IMR-90 (cell line): ENCODE data around the gene POU3F3. TPM values are rescaled to one million over a fixed set of nuclear protein-coding genes. Genes with fewer than 3 reads are reported as not detected.

Experiments
- ATAC-seq: fragments of 200-7000 bp; cut with Tn5 transposase; 2 replicates; pipeline ENCODE4 v1.9.1; 2020; ENCODE audit warnings: low read depth, mild to moderate bottlenecking, moderate library complexity
- BruUV-seq: library from RNA; stranded (reverse); fragments of 400-500 nt; replicated peaks from 2 replicates; lab custom pipeline; 2021; lab: Mats Ljungman, UMichigan
- CTCF ChIA-PET: fragments of 300-600 bp; formaldehyde crosslinking; extraction: SDS; loops from one replicate; lab custom pipeline; 2021; ENCODE audit warnings: antibody characterized with exemption; lab: Yijun Ruan, JAX
- POLR2A ChIA-PET: fragments of 300-600 bp; sonication (Branson Sonifier 250); formaldehyde crosslinking; loops from one replicate; lab custom pipeline; 2022; ENCODE audit warnings: antibody characterized with exemption; ENCODE audit not compliant: unreplicated experiment; lab: Charles Lee
- DNase-seq: peaks from one replicate; pipeline ENCODE4 v3.0.0; 2013
- H2AFZ ChIP-seq: replicated peaks from 2 replicates; pipeline ENCODE3; 2013; ENCODE audit warnings: low read length, mild to moderate bottlenecking; ENCODE audit not compliant: poor library complexity
- H2AK5ac ChIP-seq: 2 replicates; pipeline ENCODE4 v1.6.1; 2013; ENCODE audit warnings: low read depth, low read length, inconsistent platforms
- H2AK9ac ChIP-seq: replicated peaks from 2 replicates; pipeline ENCODE3; 2013; ENCODE audit warnings: mild to moderate bottlenecking, low read depth, low read length, moderate library complexity; ENCODE audit not compliant: poor library complexity
- H2BK120ac ChIP-seq: 2 replicates; pipeline ENCODE4 v1.6.1; 2013; ENCODE audit warnings: low read depth, low read length, inconsistent platforms
- H2BK15ac ChIP-seq: 3 replicates; pipeline ENCODE4 v1.6.1; 2013; ENCODE audit warnings: low read depth, low read length, inconsistent platforms
- H2BK20ac ChIP-seq: 2 replicates; pipeline ENCODE4 v1.6.1; 2013; ENCODE audit warnings: low read depth, mild to moderate bottlenecking, inconsistent platforms, low read length, moderate library complexity
- H2BK5ac ChIP-seq: 2 replicates; pipeline ENCODE4 v1.6.1; 2013; ENCODE audit warnings: mild to moderate bottlenecking, low read depth, low read length, inconsistent platforms; ENCODE audit not compliant: poor library complexity, severe bottlenecking
- H3K14ac ChIP-seq: replicated peaks from 2 replicates; pipeline ENCODE4 v1.6.1; 2013; ENCODE audit warnings: low read depth, low read length, inconsistent platforms
- H3K18ac ChIP-seq: 2 replicates; pipeline ENCODE4 v1.6.1; 2013; ENCODE audit warnings: low read depth, low read length, control low read depth
- H3K23ac ChIP-seq: 2 replicates; pipeline ENCODE4 v1.6.1; 2013; ENCODE audit warnings: low read depth, low read length, inconsistent platforms
- H3K27ac ChIP-seq: 2 replicates; pipeline ENCODE4 v1.5.1; 2013; ENCODE audit warnings: mild to moderate bottlenecking, control low read depth, low read length; ENCODE audit not compliant: insufficient read depth
- H3K27me3 ChIP-seq: 2 replicates; pipeline ENCODE4 v1.6.1; 2013; ENCODE audit warnings: low read length; ENCODE audit not compliant: control insufficient read depth, insufficient read depth
- H3K36me3 ChIP-seq: 2 replicates; pipeline ENCODE4 v1.6.1; 2013; ENCODE audit warnings: low read length, mixed read lengths; ENCODE audit not compliant: control insufficient read depth, insufficient read depth
- H3K4ac ChIP-seq: 2 replicates; pipeline ENCODE4 v1.6.1; 2013; ENCODE audit warnings: low read depth, low read length, inconsistent platforms
- H3K4me1 ChIP-seq: 2 replicates; pipeline ENCODE4 v1.6.1; 2013; ENCODE audit warnings: low read length, mixed read lengths; ENCODE audit not compliant: control insufficient read depth, insufficient read depth
- H3K4me2 ChIP-seq: 2 replicates; pipeline ENCODE4 v1.6.1; 2013; ENCODE audit warnings: low read depth, mild to moderate bottlenecking, control low read depth, low read length, moderate library complexity
- H3K4me3 ChIP-seq: 2 replicates; pipeline ENCODE4 v1.5.1; 2013; ENCODE audit warnings: low read depth, mild to moderate bottlenecking, control low read depth, low read length, moderate library complexity; ENCODE audit not compliant: insufficient read depth
- H3K56ac ChIP-seq: 2 replicates; pipeline ENCODE4 v1.6.1; 2013; ENCODE audit warnings: low read length, inconsistent platforms; ENCODE audit not compliant: insufficient read depth; ENCODE audit errors: extremely low read depth
- H3K79me1 ChIP-seq, 2 experiments: 2 replicates each; pipeline ENCODE4 v1.6.1; 2013; ENCODE audit warnings: low read length in 2 of 2, inconsistent platforms in 1 of 2, low read depth in 1 of 2
- H3K9ac ChIP-seq: 2 replicates; pipeline ENCODE4 v1.6.1; 2013; ENCODE audit warnings: low read depth, low read length, control low read depth
- H3K9me1 ChIP-seq: 2 replicates; pipeline ENCODE4 v1.6.1; 2013; ENCODE audit warnings: low read length, inconsistent platforms; ENCODE audit not compliant: insufficient read depth
- H3K9me3 ChIP-seq: 2 replicates; pipeline ENCODE4 v1.6.1; 2013; ENCODE audit warnings: low read length; ENCODE audit not compliant: control insufficient read depth, insufficient read depth
- H4K20me1 ChIP-seq: 2 replicates; pipeline ENCODE4 v1.6.1; 2013; ENCODE audit warnings: low read length, inconsistent platforms; ENCODE audit not compliant: insufficient read depth
- H4K5ac ChIP-seq: 2 replicates; pipeline ENCODE4 v1.6.1; 2013; ENCODE audit warnings: mild to moderate bottlenecking, low read depth, low read length, control low read depth
- H4K8ac ChIP-seq, 2 experiments: 2 replicates each; pipeline ENCODE4 v1.6.1; 2013; ENCODE audit warnings: low read depth in 2 of 2, low read length in 2 of 2, control low read depth in 1 of 2, inconsistent platforms in 1 of 2
- H4K91ac ChIP-seq: 2 replicates; pipeline ENCODE4 v1.6.1; 2013; ENCODE audit warnings: low read depth, low read length, inconsistent platforms; ENCODE audit not compliant: insufficient read depth
- BHLHE40 ChIP-seq: fragments of 150-350 bp; IDR thresholded peaks from 2 replicates; pipeline ENCODE4 v1.6.1; 2016; ENCODE audit warnings: mild to moderate bottlenecking, low read depth, low read length
- CEBPB ChIP-seq: IDR thresholded peaks from 2 replicates; pipeline ENCODE4 v1.6.1; 2012; ENCODE audit warnings: low read depth, low read length, improper control_type of control experiment
- CHD1 ChIP-seq: IDR thresholded peaks from 2 replicates; pipeline ENCODE4 v1.6.1; 2012; ENCODE audit warnings: low read depth, low read length, improper control_type of control experiment
- ELK1 ChIP-seq: fragments of 150-350 bp; IDR thresholded peaks from 2 replicates; pipeline ENCODE4 v1.6.1; 2016; ENCODE audit warnings: low read depth, mild to moderate bottlenecking, low read length, moderate library complexity, borderline replicate concordance
- FOS ChIP-seq: fragments of 150-350 bp; IDR thresholded peaks from 2 replicates; pipeline ENCODE4 v1.6.1; 2016; ENCODE audit warnings: low read depth, low read length
- MAFK ChIP-seq: IDR thresholded peaks from 2 replicates; pipeline ENCODE4 v1.6.1; 2012; ENCODE audit warnings: low read depth, low read length, improper control_type of control experiment
- MAZ ChIP-seq: IDR thresholded peaks from 2 replicates; pipeline ENCODE4 v1.6.1; 2012; ENCODE audit warnings: low read depth, mild to moderate bottlenecking, low read length, improper control_type of control experiment, moderate library complexity, borderline replicate concordance
- MXI1 ChIP-seq: IDR thresholded peaks from 2 replicates; pipeline ENCODE4 v1.6.1; 2012; ENCODE audit warnings: low read depth, mild to moderate bottlenecking, low read length, moderate library complexity, borderline replicate concordance
- NFE2L2 ChIP-seq: fragments of 150-350 bp; IDR thresholded peaks from 2 replicates; pipeline ENCODE4 v1.6.1; 2016; ENCODE audit warnings: low read depth, mild to moderate bottlenecking, low read length
- POLR2A ChIP-seq: IDR thresholded peaks from 2 replicates; pipeline ENCODE4 v1.6.1; 2012; ENCODE audit warnings: mild to moderate bottlenecking, low read depth, low read length
- RAD21 ChIP-seq: IDR thresholded peaks from 2 replicates; pipeline ENCODE4 v1.6.1; 2012; ENCODE audit warnings: low read length, improper control_type of control experiment
- RCOR1 ChIP-seq: IDR thresholded peaks from 2 replicates; pipeline ENCODE4 v1.6.1; 2012; ENCODE audit warnings: mild to moderate bottlenecking, low read length, improper control_type of control experiment; ENCODE audit not compliant: insufficient replicate concordance
- RFX5 ChIP-seq: IDR thresholded peaks from 2 replicates; pipeline ENCODE4 v1.8.0; 2012; ENCODE audit warnings: low read depth, mild to moderate bottlenecking, low read length, moderate library complexity
- SMC3 ChIP-seq: fragments of 150-350 bp; IDR thresholded peaks from 2 replicates; pipeline ENCODE4 v1.6.1; 2016; ENCODE audit warnings: low read depth, mild to moderate bottlenecking, antibody characterized with exemption, low read length, moderate library complexity
- WGBS, 2 experiments: methylation state at CpG; one replicate each; pipeline versions ENCODE4 v1.1.5 to v1.1.7; 2013; ENCODE audit warnings: missing lambda C conversion rate in 2 of 2; ENCODE audit not compliant: insufficient read length in 1 of 2; ENCODE audit errors: extremely low coverage in 2 of 2; 5-methylcytosine and 5-hydroxymethylcytosine counted together
- dilution Hi-C: fragments of 300-500 bp; cut with HindIII; formaldehyde crosslinking; loops from one replicate; pipeline ENCODE4 v1.14.3; 2018; ENCODE audit warnings: low sequenced_read_pairs; ENCODE audit not compliant: unreplicated experiment
- in situ Hi-C: fragments of 300-500 bp; cut with MboI; formaldehyde crosslinking; loops from 3 replicates; pipeline ENCODE4 v1.14.3; 2019; ENCODE audit warnings: low sequenced_read_pairs, inconsistent platforms, mixed read lengths
- intact Hi-C: fragments of 100-400 bp; cut with micrococcal nuclease; formaldehyde crosslinking; loops from 2 replicates; pipeline ENCODE4 v1.10.0; 2022
- polyA plus RNA-seq, 3 experiments: library from polyadenylated mRNA; depleted of rRNA; stranded (reverse); fragments of >200 nt; gene quantifications; 2 replicates each; pipeline ENCODE4 v1.2.3, GENCODE V29; 2012; ENCODE audit warnings: low replicate concordance in 1 of 3
- total RNA-seq: library from RNA; depleted of rRNA; stranded (reverse); fragments of >200 nt; gene quantifications from 2 replicates; pipeline ENCODE4 v1.2.3, GENCODE V29; 2012
- TF ChIP-seq, protein P1 (sequence below): fragments of 150-350 bp; IDR thresholded peaks from 2 replicates; pipeline ENCODE4 v1.6.1; 2017; ENCODE audit warnings: mild to moderate bottlenecking, antibody characterized with exemption, low read length, low read depth

The POU3F3 gene
- total and polyA plus RNA-seq, 2 of the 4 experiments (the other 2 are of a cell fraction), result not detected

DNA sequence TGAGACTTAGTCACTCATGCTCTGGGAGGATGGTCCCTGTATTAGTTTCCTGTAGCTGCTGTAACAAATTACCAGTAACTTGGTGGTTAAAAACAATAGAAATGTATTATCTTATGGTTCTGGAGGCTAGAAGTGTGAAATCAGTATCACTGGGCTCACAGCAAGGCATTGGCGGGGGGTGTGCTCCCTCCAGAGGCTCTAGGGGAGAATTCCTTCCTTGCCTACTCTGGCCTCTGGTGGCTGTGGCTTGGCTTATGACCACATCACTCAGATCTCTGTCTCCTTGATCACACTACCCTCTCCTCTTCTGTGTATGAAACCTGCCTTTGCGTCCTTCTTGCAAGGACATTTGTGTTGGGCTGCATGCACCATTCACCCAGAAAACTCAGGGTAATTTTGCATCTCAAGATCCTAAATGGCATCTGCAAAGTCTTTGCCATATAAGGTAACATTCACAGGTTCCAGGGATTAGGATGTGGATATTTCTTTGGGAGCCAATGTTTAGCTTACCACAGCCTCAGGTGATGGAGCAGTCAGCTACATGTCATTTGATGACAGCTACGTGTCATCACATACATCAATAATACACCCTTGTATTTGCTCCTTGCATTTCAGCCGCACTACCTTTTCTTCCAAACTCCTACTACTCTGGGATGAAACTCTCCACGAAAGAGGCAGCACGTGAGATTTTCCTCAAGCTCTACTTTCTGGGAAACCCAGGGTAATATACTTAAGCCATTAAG is 49.6 kb upstream of the POU3F3 start:
- no peak overlapping the region for H3K4me3 ChIP-seq
- TF ChIP-seq RCOR1 (no peak), MXI1 (no peak), BHLHE40 (no peak), MAFK (no peak), MAZ (no peak), RAD21 (no peak), RFX5 (no peak), CEBPB (no peak), ELK1 (no peak), CHD1 (no peak), FOS (no peak), NFE2L2 (no peak), SMC3 (no peak), POLR2A (no peak)
- TF ChIP-seq, protein P1, sequence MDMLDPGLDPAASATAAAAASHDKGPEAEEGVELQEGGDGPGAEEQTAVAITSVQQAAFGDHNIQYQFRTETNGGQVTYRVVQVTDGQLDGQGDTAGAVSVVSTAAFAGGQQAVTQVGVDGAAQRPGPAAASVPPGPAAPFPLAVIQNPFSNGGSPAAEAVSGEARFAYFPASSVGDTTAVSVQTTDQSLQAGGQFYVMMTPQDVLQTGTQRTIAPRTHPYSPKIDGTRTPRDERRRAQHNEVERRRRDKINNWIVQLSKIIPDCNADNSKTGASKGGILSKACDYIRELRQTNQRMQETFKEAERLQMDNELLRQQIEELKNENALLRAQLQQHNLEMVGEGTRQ, result no peak
- POLR2A ChIA-PET, result no interaction called here
- no peak overlapping the region for H4K8ac ChIP-seq
- no peak overlapping the region for H2BK15ac ChIP-seq
- no peak overlapping the region for H2AK9ac ChIP-seq
- H2BK120ac ChIP-seq, result no peak overlapping the region
- H3K9me3 ChIP-seq, result peaks cover 4% of the 10 kb centered on the region; the same call in 1 of the 2 replicates
- no peaks in the 10 kb centered on the region for H3K27me3 ChIP-seq
- ATAC-seq (no peak), DNase-seq (no peak)
- CTCF ChIA-PET, result interaction anchor here (0.6 kb wide), 1 partner anchor 1778 kb away, joined by 3 read pairs; no protein-coding TSS in a partner anchor
- H4K20me1 ChIP-seq, result no peaks in the 10 kb centered on the region
- no peak overlapping the region for H2BK5ac ChIP-seq
- H3K9ac ChIP-seq, result no peak overlapping the region
- no peak overlapping the region for H3K23ac ChIP-seq
- H3K36me3 ChIP-seq, result no peaks in the 10 kb centered on the region
- no peaks in the 10 kb centered on the region for H3K79me1 ChIP-seq
- no peak overlapping the region for H3K4ac ChIP-seq
- no peak overlapping the region for H3K27ac ChIP-seq
- H3K9me1 ChIP-seq, result no peaks in the 10 kb centered on the region
- H3K4me1 ChIP-seq, result no peaks in the 10 kb centered on the region
- WGBS, 2 experiments, result 50% methylated on average over 2 of the region's 6 CpGs; no CpG with 5 or more reads in 1 of the 2 experiments
- no TSS peak for BruUV-seq
- H4K91ac ChIP-seq, result no peak overlapping the region
- intact Hi-C loops, result no loop called here
- no peak overlapping the region for H2AK5ac ChIP-seq
- H3K56ac ChIP-seq, result no peak overlapping the region
- in situ Hi-C loops, result no loop called here
- H2AFZ ChIP-seq, result no peak overlapping the region
- H3K4me2 ChIP-seq, result no peak overlapping the region
- no peak overlapping the region for H2BK20ac ChIP-seq
- H3K18ac ChIP-seq, result no peak overlapping the region
- H3K14ac ChIP-seq, result no peak overlapping the region
- dilution Hi-C loops, result no loop called here
- H4K5ac ChIP-seq, result no peak overlapping the region
